GM18867 (cell line): ENCODE results near the gene MAST1.
"Not testable (repeated sequence)": the region's sequence is repeated elsewhere in the genome, so short reads cannot be mapped to it uniquely, and the experiment has no call there.

Experiments
- ATAC-seq: cut with Tn5 transposase; IDR thresholded peaks from one replicate; pipeline ENCODE4 v1.9.1; 2021; ENCODE audit warnings: mild to moderate bottlenecking, moderate library complexity; ENCODE audit not compliant: unreplicated experiment

Gene MAST1

GRCh38 chr19:12888006-12888603 lies 49.8 kb downstream of the MAST1 start:
- no peak for ATAC-seq

GRCh38 chr19:12890299-12890786 lies 52.0 kb downstream of the MAST1 start:
- not testable (repeated sequence) for ATAC-seq

- ATAC-seq: peak; percentile 86
These were observed 52.7 kb downstream of the MAST1 start, which contains the start of gene GCDH for GRCh38 chr19:12890787-12891552. GCDH (plus strand) TSS chr19:12891160; CDS start chr19:12891305, 145 bp downstream.

GRCh38 chr19:12891553-12892021 lies 53.3 kb downstream of the MAST1 start:
- ATAC-seq: no peak

- ATAC-seq: no peak
These were observed 55.3 kb downstream of the MAST1 start for GRCh38 chr19:12893582-12893981.

GRCh38 chr19:12896460-12896859 lies 58.1 kb downstream of the MAST1 start:
- no peak for ATAC-seq

- ATAC-seq: peak; percentile 80
These were observed 61.7 kb downstream of the MAST1 start for GRCh38 chr19:12899891-12900518.

- ATAC-seq: no peak
These were observed 68.9 kb downstream of the MAST1 start for GRCh38 chr19:12907166-12907565.

GRCh38 chr19:12912571-12912970 lies 74.3 kb downstream of the MAST1 start:
- ATAC-seq: no peak

- no peak for ATAC-seq
These were observed 74.8 kb downstream of the MAST1 start for GRCh38 chr19:12913011-12913561.

GRCh38 chr19:12913851-12914690 lies 75.8 kb downstream of the MAST1 start:
- no peak for ATAC-seq

GRCh38 chr19:12915860-12916259 lies 77.5 kb downstream of the MAST1 start:
- not testable (repeated sequence) for ATAC-seq

- ATAC-seq: no peak
These were observed 79.9 kb downstream of the MAST1 start for GRCh38 chr19:12918253-12918652.

GRCh38 chr19:12921047-12921446 lies 82.7 kb downstream of the MAST1 start:
- ATAC-seq: no peak

GRCh38 chr19:12922959-12923358 lies 84.6 kb downstream of the MAST1 start:
- ATAC-seq: no peak
